B cell (primary cell): ENCODE results near the gene GFOD2. TPM values are rescaled to one million over a fixed set of nuclear protein-coding genes. Genes with fewer than 3 reads are reported as not detected.
A peak's percentile ranks its signal among the peaks of the same experiment; 100 is the strongest.

ENCODE experiments used
- ATAC-seq: fragments of 200-7000 bp; cut with Tn5 transposase; one replicate; pipeline ENCODE4 v1.10.0; 2021; ENCODE audit warnings: low read depth, mild to moderate bottlenecking, moderate number of reproducible peaks, moderate library complexity
- CTCF ChIA-PET: fragments of 350-600 bp; sonication (Branson Sonifier 250); formaldehyde crosslinking; loops from one replicate; lab custom pipeline; 2021; ENCODE audit warnings: antibody characterized with exemption, inconsistent platforms; lab: Charles Lee
- POLR2A ChIA-PET: fragments of 350-600 bp; sonication (Branson Sonifier 250); formaldehyde crosslinking; loops from one replicate; lab custom pipeline; 2021; ENCODE audit warnings: antibody characterized with exemption; lab: Charles Lee
- DNase-seq: peaks from one replicate; pipeline ENCODE4 v3.0.0; 2013
- H2AFZ ChIP-seq: 2 replicates; pipeline ENCODE4 v1.6.1; 2012; ENCODE audit warnings: mild to moderate bottlenecking, low read depth, low read length; ENCODE audit not compliant: insufficient read depth, poor library complexity, severe bottlenecking
- H3K27ac ChIP-seq, 2 donors: 1 replicate in 1 of 2; 2 replicates in 1 of 2; pipeline ENCODE4 v1.5.1; 2012 to 2013; ENCODE audit warnings: low read length in 2 of 2, mild to moderate bottlenecking in 2 of 2, moderate library complexity in 1 of 2
- H3K27me3 ChIP-seq, 4 experiments: fragments of 200-600 bp in 1 of 4; sonication (generic) in 1 of 4; replicated peaks in 1 of 4; 1 replicate in 2 of 4; 2 replicates in 2 of 4; pipeline versions ENCODE4 v1.6.1 to v1.7.0; 2013 to 2016; ENCODE audit warnings: low read length in 3 of 4, mild to moderate bottlenecking in 2 of 4, mixed read lengths in 1 of 4, moderate library complexity in 1 of 4; ENCODE audit not compliant: insufficient read depth in 4 of 4, control insufficient read depth in 3 of 4; ENCODE audit errors: control extremely low read depth in 1 of 4
- H3K36me3 ChIP-seq, 2 experiments: replicated peaks in 1 of 2; 1 replicate in 1 of 2; 2 replicates in 1 of 2; pipeline versions ENCODE4 v1.6.1 to v1.7.1; 2013; ENCODE audit warnings: low read length in 1 of 2; ENCODE audit not compliant: insufficient read depth in 2 of 2, control insufficient read depth in 1 of 2; ENCODE audit errors: control extremely low read depth in 1 of 2, extremely low read depth in 1 of 2
- H3K4me1 ChIP-seq, 2 donors: fragments of 200-600 bp in 1 of 2; sonication (generic) in 1 of 2; 1 replicate in 1 of 2; 2 replicates in 1 of 2; pipeline versions ENCODE4 v1.5.1 to v1.6.1; 2013 to 2017; ENCODE audit warnings: low read length in 2 of 2; ENCODE audit not compliant: control insufficient read depth in 2 of 2, insufficient read depth in 2 of 2
- H3K4me2 ChIP-seq: replicated peaks from 2 replicates; pipeline ENCODE3; 2012; ENCODE audit warnings: mild to moderate bottlenecking, low read depth, low read length; ENCODE audit not compliant: poor library complexity, severe bottlenecking
- H3K4me3 ChIP-seq, 5 experiments: fragments of 200-600 bp in 1 of 5; sonication (generic) in 1 of 5; 1 replicate in 3 of 5; 2 replicates in 2 of 5; pipeline versions ENCODE4 v1.5.1 to v1.7.0; 2011 to 2016; ENCODE audit warnings: low read length in 4 of 5, mild to moderate bottlenecking in 4 of 5, low read depth in 2 of 5, control low read depth in 1 of 5, moderate library complexity in 1 of 5; ENCODE audit not compliant: insufficient read depth in 1 of 5; ENCODE audit errors: control extremely low read depth in 1 of 5, extremely low read depth in 1 of 5
- H3K79me2 ChIP-seq: fragments of 200-600 bp; sonication (generic); one replicate; pipeline ENCODE4 v1.6.0; 2016; ENCODE audit warnings: low read length; ENCODE audit not compliant: control insufficient read depth, insufficient read depth
- H3K9ac ChIP-seq: fragments of 200-600 bp; sonication (generic); 2 replicates; pipeline ENCODE4 v1.6.1; 2017; ENCODE audit warnings: mild to moderate bottlenecking, low read length, moderate library complexity
- H3K9me3 ChIP-seq, 3 donors: one replicate each; pipeline versions ENCODE4 v1.6.1 to v1.7.1; 2013; ENCODE audit warnings: low read length in 2 of 3; ENCODE audit not compliant: control insufficient read depth in 2 of 3, insufficient read depth in 1 of 3; ENCODE audit errors: control extremely low read depth in 1 of 3
- H4K20me1 ChIP-seq: 2 replicates; pipeline ENCODE4 v1.6.0; 2012; ENCODE audit warnings: mild to moderate bottlenecking, low read length; ENCODE audit not compliant: insufficient read depth, control insufficient read depth, poor library complexity, severe bottlenecking
- H3K27ac Mint-ChIP-seq: one replicate; pipeline ENCODE4 v1.8.0; 2021; ENCODE audit warnings: mixed read lengths
- H3K27me3 Mint-ChIP-seq: one replicate; pipeline ENCODE4 v1.8.0; 2021; ENCODE audit warnings: mixed read lengths
- H3K4me1 Mint-ChIP-seq: one replicate; pipeline ENCODE4 v1.8.0; 2021; ENCODE audit warnings: mixed read lengths
- H3K4me3 Mint-ChIP-seq: one replicate; pipeline ENCODE4 v1.8.0; 2021; ENCODE audit warnings: mixed read lengths
- H3K9me3 Mint-ChIP-seq: one replicate; pipeline ENCODE4 v1.8.0; 2022; ENCODE audit warnings: mixed read lengths; ENCODE audit not compliant: insufficient read depth
- CTCF ChIP-seq: fragments of 200-600 bp; IDR thresholded peaks from one replicate; pipeline ENCODE4 v1.8.0; 2022; ENCODE audit warnings: antibody characterized with exemption, mild to moderate bottlenecking
- EZH2 ChIP-seq: IDR thresholded peaks from 2 replicates; pipeline ENCODE4 v1.6.1; 2012; ENCODE audit warnings: borderline replicate concordance, low read depth, mild to moderate bottlenecking, moderate library complexity, low read length; ENCODE audit not compliant: insufficient read depth, poor library complexity, severe bottlenecking
- WGBS: methylation state at CpG from one replicate; pipeline ENCODE4 v1.1.5; 2013; ENCODE audit warnings: missing lambda C conversion rate; ENCODE audit not compliant: insufficient coverage; 5-methylcytosine and 5-hydroxymethylcytosine counted together
- intact Hi-C: fragments of 100-400 bp; cut with micrococcal nuclease; formaldehyde crosslinking; loops from one replicate; pipeline ENCODE4 v1.10.0; 2022
- polyA plus RNA-seq: library from polyadenylated mRNA; depleted of rRNA; stranded (reverse); fragments of >200 nt; gene quantifications from 2 replicates; pipeline ENCODE4 v1.2.3, GENCODE V29; 2012
- total RNA-seq, 2 donors: library from RNA; stranded (reverse); fragments of 120-200 nt in 1 of 2; gene quantifications; 1 replicate in 1 of 2; 2 replicates in 1 of 2; pipeline versions ENCODE4 v1.2.3 to v1.2.4, GENCODE V29; 2013 to 2022

The GFOD2 gene
- total and polyA plus RNA-seq, 2 donors (not counting 1 experiment from before 2014, with no cell fraction given): 11.9 to 18.2 TPM

GRCh38 chr16:67658849-67659674 is 60.1 kb downstream of the GFOD2 start:
- DNase-seq (no peak), ATAC-seq (no peak)
- H3K27me3 Mint-ChIP-seq: no peaks in the 10 kb centered on the region
- peak overlapping the region; percentile 97 for H3K4me3 Mint-ChIP-seq
- no peaks in the 10 kb centered on the region for H3K9me3 Mint-ChIP-seq
- Histone ChIP-seq H3K36me3 (peaks cover 0 to 42% of the 10 kb centered on the region in 2 experiments), H2AFZ (peak overlapping the region; percentile 95), H3K27me3 (no peaks in the 10 kb centered on the region), H4K20me1 (peaks cover 21% of the 10 kb centered on the region), H3K4me2 (peak overlapping the region; percentile 99), H3K27ac (peak overlapping the region; percentile 88 to 93), H3K4me3 (peak overlapping the region in 4 of 5 experiments; percentile 94 to 99 (median 96)), H3K4me1 (peaks cover 14 to 23% of the 10 kb centered on the region in 2 donors), H3K9ac (peak overlapping the region; percentile 91), H3K79me2 (peaks cover 8% of the 10 kb centered on the region), H3K9me3 (no peaks in the 10 kb centered on the region)
- no peak for TF ChIP-seq EZH2
- TF ChIP-seq CTCF: no peak
- intact Hi-C loops: no loop called here
- POLR2A ChIA-PET: interaction anchor here (0.6 to 2.3 kb wide), 5 partner anchors 92 to 1078 kb away, joined by 3 to 14 read pairs (median 4); partner anchors contain the start of gene CDH1
- peak overlapping the region; percentile 97 for H3K27ac Mint-ChIP-seq
- CTCF ChIA-PET: interaction anchor here (0.6 to 2.3 kb wide), 10 partner anchors 14 to 177 kb away, joined by 3 to 13 read pairs (median 4); partner anchors contain the start of genes CARMIL2 and CTCF
- WGBS: 34% methylated on average over 11 of the region's 21 CpGs
- H3K4me1 Mint-ChIP-seq: peaks cover 29% of the 10 kb centered on the region
